Karpas-422 (cell line): ENCODE measurements around the gene ATP6V0E1. TPM values are rescaled to one million over a fixed set of nuclear protein-coding genes. Genes with fewer than 3 reads are reported as not detected.

Experiments
- DNase-seq: peaks from one replicate; pipeline ENCODE4 v3.0.0-alpha.2; 2015
- H2AFZ ChIP-seq: fragments of 200-600 bp; sonication (generic); 2 replicates; pipeline ENCODE4 v1.6.1; 2014; ENCODE audit warnings: antibody characterized with exemption, low read length, mixed read lengths
- H3K27ac ChIP-seq: fragments of 200-600 bp; sonication (generic); 2 replicates; pipeline ENCODE4 v1.5.1; 2014; ENCODE audit warnings: mild to moderate bottlenecking, low read length, moderate library complexity
- H3K27me3 ChIP-seq: fragments of 200-600 bp; sonication (generic); 2 replicates; pipeline ENCODE4 v1.6.1; 2014; ENCODE audit warnings: low read length, mixed read lengths
- H3K36me3 ChIP-seq: fragments of 200-600 bp; sonication (generic); 2 replicates; pipeline ENCODE4 v1.6.1; 2014; ENCODE audit warnings: low read length, mixed read lengths; ENCODE audit not compliant: insufficient read depth
- H3K4me1 ChIP-seq: fragments of 200-600 bp; sonication (generic); 2 replicates; pipeline ENCODE4 v1.6.1; 2014; ENCODE audit warnings: mild to moderate bottlenecking, low read length, mixed read lengths
- H3K4me2 ChIP-seq: fragments of 200-600 bp; sonication (generic); 2 replicates; pipeline ENCODE4 v1.6.1; 2014; ENCODE audit warnings: low read length, low read depth, mild to moderate bottlenecking; ENCODE audit not compliant: poor library complexity, severe bottlenecking
- H3K4me3 ChIP-seq: fragments of 200-600 bp; sonication (generic); 2 replicates; pipeline ENCODE4 v1.5.1; 2014; ENCODE audit warnings: mild to moderate bottlenecking, antibody characterized with exemption, low read length, mixed read lengths
- H3K79me2 ChIP-seq: fragments of 200-600 bp; sonication (generic); 2 replicates; pipeline ENCODE4 v1.6.1; 2014; ENCODE audit warnings: mild to moderate bottlenecking, low read length, mixed read lengths
- H3K9ac ChIP-seq: fragments of 200-600 bp; sonication (generic); 2 replicates; pipeline ENCODE4 v1.6.0; 2014; ENCODE audit warnings: low read length
- H3K9me2 ChIP-seq: fragments of 200-600 bp; sonication (generic), shearing (Covaris generic); replicated peaks from 2 replicates; pipeline ENCODE4 v1.6.0; 2014; ENCODE audit warnings: mild to moderate bottlenecking, low read length, moderate library complexity; ENCODE audit not compliant: insufficient read depth
- H3K9me3 ChIP-seq: fragments of 300-700, 200-600 bp; sonication (generic); 2 replicates; pipeline ENCODE4 v1.6.1; 2014; ENCODE audit warnings: low read length, mixed read lengths
- H4K20me1 ChIP-seq: fragments of 200-600 bp; sonication (generic); 2 replicates; pipeline ENCODE4 v1.6.1; 2014; ENCODE audit warnings: mild to moderate bottlenecking, antibody characterized with exemption, low read length, low read depth; ENCODE audit not compliant: insufficient read depth
- total RNA-seq: library from RNA; depleted of rRNA; stranded (reverse); fragments of >200 nt; shearing (Covaris generic); gene quantifications from 2 replicates; pipeline ENCODE4 v1.2.3, GENCODE V29; 2014; ENCODE audit warnings: low replicate concordance

The ATP6V0E1 gene
- total RNA-seq, 1 experiment from 2014 or later = 134 TPM

DNA sequence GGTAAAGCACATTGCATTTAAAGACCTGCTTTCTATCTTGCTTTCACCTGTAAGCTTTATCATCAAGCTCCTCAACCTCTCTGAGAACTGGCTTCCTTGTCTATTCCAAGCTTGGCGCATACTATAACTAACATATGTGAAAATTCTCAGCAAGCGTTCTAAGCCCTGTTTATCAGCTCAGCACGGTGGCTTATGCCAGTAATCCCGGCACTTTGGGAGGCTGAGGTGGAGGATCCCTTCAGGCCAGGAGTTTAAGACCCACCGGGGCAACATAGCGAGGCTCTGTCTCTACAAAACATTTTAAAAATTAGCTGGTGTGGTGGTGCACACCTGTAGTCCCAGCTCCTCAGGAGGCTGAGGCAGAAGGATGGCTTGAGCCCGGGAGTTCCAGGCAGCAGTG lies 1.6 kb upstream of the ATP6V0E1 start:
- H2AFZ ChIP-seq = no peak overlapping the region
- peaks cover 14% of the 10 kb centered on the region; the same call in 1 of the 2 replicates for H3K36me3 ChIP-seq
- H3K27ac ChIP-seq = no peak overlapping the region
- no peak overlapping the region for H3K4me2 ChIP-seq
- no peak for DNase-seq
- peaks cover 14% of the 10 kb centered on the region for H3K4me1 ChIP-seq
- H3K9ac ChIP-seq = no peak overlapping the region
- H3K79me2 ChIP-seq = peaks cover 32% of the 10 kb centered on the region
- H3K27me3 ChIP-seq = no peaks in the 10 kb centered on the region
- H3K4me3 ChIP-seq = no peak overlapping the region
- no peaks in the 10 kb centered on the region for H3K9me2 ChIP-seq
- no peaks in the 10 kb centered on the region for H3K9me3 ChIP-seq
- H4K20me1 ChIP-seq = 0 out of 2 replicates have a peak, but pooled peaks cover 5% of the 10 kb centered on the region

DNA sequence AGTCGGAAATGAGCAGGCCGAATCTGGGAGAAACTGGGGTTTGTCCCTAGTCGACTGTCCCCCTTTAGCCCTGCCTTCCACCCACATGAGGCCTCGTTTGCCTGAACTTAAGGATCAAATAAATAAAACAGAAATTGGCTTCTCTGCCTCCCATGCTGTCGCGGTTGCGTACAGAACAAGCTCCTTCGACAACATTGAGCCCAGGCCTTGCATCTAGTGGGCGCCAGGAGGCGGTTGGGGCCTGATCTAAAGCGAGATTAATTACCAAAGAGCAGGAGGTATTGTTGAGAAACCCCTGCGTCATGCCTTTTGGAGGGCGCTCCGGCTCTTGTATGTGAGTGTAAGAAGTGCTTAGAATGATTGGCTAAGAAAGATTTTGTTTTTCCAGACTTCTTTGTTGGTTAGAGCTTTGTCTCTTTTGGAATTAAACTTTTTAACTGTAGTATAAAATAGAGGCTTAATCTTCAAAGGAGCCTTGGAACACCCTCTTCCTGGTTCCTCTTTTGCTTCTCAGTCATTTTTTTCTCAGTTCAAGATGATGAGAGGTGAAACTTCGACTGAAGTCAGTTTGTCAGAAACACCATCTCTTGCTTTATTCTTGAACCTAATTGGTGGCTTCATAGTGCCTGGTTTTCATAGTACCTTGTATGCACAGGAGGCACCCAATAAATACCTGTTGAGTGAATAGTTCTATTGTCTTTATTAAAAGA lies 828 bp downstream of the ATP6V0E1 start:
- Histone ChIP-seq H3K79me2 (peaks cover 57% of the 10 kb centered on the region), H4K20me1 (0 out of 2 replicates have a peak, but pooled peaks cover 5% of the 10 kb centered on the region)

DNA sequence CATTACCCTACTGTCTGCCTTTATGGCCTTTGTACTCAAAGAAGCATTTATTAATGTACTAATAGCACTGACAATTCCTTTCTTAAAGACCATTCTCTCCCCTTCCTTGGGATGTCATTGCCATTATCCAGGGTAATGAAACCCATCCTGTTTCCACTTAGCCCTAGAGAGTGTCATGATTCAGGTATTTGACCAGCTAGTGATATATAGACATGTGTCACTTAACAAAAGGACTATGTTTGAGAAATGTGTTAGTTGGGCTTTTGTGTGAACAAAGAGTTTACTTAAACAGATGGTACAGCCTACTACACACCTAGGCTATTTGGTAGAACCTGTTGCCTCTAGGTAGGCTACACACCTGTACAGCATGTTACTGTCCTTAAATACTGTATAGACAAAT lies 2.0 kb downstream of the ATP6V0E1 start:
- Histone ChIP-seq H3K27me3 (no peaks in the 10 kb centered on the region), H3K27ac (no peak overlapping the region), H3K9me2 (no peaks in the 10 kb centered on the region), H3K4me3 (peak overlapping the region; percentile 93; the same call in 1 of the 2 replicates), H3K9me3 (no peaks in the 10 kb centered on the region), H3K9ac (no peak overlapping the region), H3K36me3 (peaks cover 20% of the 10 kb centered on the region; the same call in 1 of the 2 replicates), H3K79me2 (peaks cover 66% of the 10 kb centered on the region), H3K4me1 (peaks cover 14% of the 10 kb centered on the region), H2AFZ (no peak overlapping the region), H3K4me2 (peak overlapping the region; percentile 97), H4K20me1 (0 out of 2 replicates have a peak, but pooled peaks cover 5% of the 10 kb centered on the region)
- no peak for DNase-seq

More for the DNA sequence above, 828 bp downstream of the ATP6V0E1 start:
- Histone ChIP-seq H3K9me2 (no peaks in the 10 kb centered on the region), H3K4me2 (peak overlapping the region; percentile 97), H3K9me3 (no peaks in the 10 kb centered on the region), H3K27ac (peak overlapping the region; percentile 59), H3K4me3 (peak overlapping the region; percentile 93), H3K36me3 (peaks cover 20% of the 10 kb centered on the region; the same call in 1 of the 2 replicates), H3K4me1 (peaks cover 14% of the 10 kb centered on the region), H3K9ac (peak overlapping the region; percentile 91), H3K27me3 (no peaks in the 10 kb centered on the region), H2AFZ (no peak overlapping the region)
- DNase-seq = peak; percentile 91

DNA sequence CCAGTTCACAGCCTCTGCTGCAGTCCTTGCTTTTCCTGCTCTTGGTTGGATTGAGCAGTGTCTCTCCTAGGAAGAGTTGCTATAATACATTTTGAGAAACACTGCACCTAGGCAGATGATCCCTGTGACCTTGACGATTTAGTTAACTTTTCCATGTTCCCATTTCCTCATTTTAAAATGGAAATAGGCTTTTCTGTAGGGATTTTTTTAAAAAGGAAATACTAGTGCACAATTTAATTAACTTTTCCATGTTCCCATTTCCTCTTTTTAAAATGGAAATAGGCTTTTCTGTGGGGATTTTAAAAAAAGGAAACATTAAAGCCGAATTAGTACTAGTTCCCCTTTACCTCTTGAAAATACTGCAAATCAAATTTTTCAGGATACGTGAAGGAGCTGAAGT lies 4.7 kb downstream of the ATP6V0E1 start:
- no peak overlapping the region for H3K4me2 ChIP-seq
- H3K27ac ChIP-seq = no peak overlapping the region
- H3K9ac ChIP-seq = no peak overlapping the region
- no peak overlapping the region for H3K4me3 ChIP-seq
- no peaks in the 10 kb centered on the region for H3K9me2 ChIP-seq
- peaks cover 89% of the 10 kb centered on the region for H3K79me2 ChIP-seq
- no peak overlapping the region for H2AFZ ChIP-seq
- H3K27me3 ChIP-seq = no peaks in the 10 kb centered on the region
- H3K4me1 ChIP-seq = peaks cover 14% of the 10 kb centered on the region
- H4K20me1 ChIP-seq = 0 out of 2 replicates have a peak, but pooled peaks cover 12% of the 10 kb centered on the region
- DNase-seq = no peak
- H3K9me3 ChIP-seq = no peaks in the 10 kb centered on the region
- H3K36me3 ChIP-seq = peaks cover 23% of the 10 kb centered on the region

DNA sequence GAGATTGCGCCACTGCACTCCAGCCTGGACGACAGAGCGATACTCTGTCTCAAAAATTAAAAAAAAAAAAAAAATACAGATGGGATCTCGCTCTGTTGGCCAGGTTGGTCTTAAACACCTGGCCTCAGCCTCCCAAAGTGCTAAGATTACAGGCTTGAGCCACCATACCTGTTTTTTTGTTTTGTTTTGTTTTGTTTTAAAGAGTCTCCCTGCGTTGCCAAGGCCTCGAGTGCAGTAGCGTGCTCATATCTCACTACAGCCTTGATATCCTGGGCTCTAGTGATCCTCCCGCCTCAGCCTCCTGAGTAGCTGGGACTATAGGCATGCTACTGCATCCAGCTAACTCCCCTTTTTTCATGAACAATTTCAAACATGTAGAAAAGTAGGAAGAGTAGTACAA lies 7.2 kb downstream of the ATP6V0E1 start:
- no peak overlapping the region for H3K9ac ChIP-seq
- H3K36me3 ChIP-seq = peaks cover 33% of the 10 kb centered on the region
- H3K4me2 ChIP-seq = no peak overlapping the region
- no peak overlapping the region for H3K27ac ChIP-seq
- no peak overlapping the region for H2AFZ ChIP-seq
- H3K9me3 ChIP-seq = no peaks in the 10 kb centered on the region
- peaks cover 92% of the 10 kb centered on the region for H3K79me2 ChIP-seq
- no peaks in the 10 kb centered on the region for H3K4me1 ChIP-seq
- H3K27me3 ChIP-seq = no peaks in the 10 kb centered on the region
- H4K20me1 ChIP-seq = 0 out of 2 replicates have a peak, but pooled peaks cover 9% of the 10 kb centered on the region
- no peaks in the 10 kb centered on the region for H3K9me2 ChIP-seq
- DNase-seq = no peak
- H3K4me3 ChIP-seq = no peak overlapping the region

DNA sequence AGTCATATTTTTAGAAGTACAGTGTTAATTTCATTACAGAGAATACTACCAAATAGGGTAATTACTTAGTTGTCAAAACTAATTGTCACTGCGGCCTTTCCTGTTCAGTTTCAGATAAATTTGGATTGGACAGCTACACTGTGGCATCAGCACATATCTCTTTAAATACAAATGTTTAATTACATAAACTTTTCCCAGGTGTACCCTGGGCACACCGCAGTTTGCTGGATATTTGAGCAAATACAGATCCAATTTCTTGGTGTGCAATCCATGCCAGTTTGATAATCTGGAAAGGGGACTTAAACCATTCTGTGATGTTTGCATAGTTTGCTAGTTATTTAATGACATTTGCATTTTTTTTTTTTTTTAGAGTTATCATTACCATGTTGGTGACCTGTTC lies 10.8 kb downstream of the ATP6V0E1 start:
- H3K9me2 ChIP-seq = no peaks in the 10 kb centered on the region
- 0 out of 2 replicates have a peak, but pooled peaks cover 12% of the 10 kb centered on the region for H4K20me1 ChIP-seq
- H3K4me2 ChIP-seq = no peak overlapping the region
- no peaks in the 10 kb centered on the region for H3K27me3 ChIP-seq
- H3K4me3 ChIP-seq = no peak overlapping the region
- peaks cover 88% of the 10 kb centered on the region for H3K79me2 ChIP-seq
- H3K4me1 ChIP-seq = no peaks in the 10 kb centered on the region
- DNase-seq = no peak
- H2AFZ ChIP-seq = no peak overlapping the region
- H3K27ac ChIP-seq = no peak overlapping the region
- H3K36me3 ChIP-seq = peaks cover 22% of the 10 kb centered on the region
- H3K9ac ChIP-seq = no peak overlapping the region
- H3K9me3 ChIP-seq = no peaks in the 10 kb centered on the region

DNA sequence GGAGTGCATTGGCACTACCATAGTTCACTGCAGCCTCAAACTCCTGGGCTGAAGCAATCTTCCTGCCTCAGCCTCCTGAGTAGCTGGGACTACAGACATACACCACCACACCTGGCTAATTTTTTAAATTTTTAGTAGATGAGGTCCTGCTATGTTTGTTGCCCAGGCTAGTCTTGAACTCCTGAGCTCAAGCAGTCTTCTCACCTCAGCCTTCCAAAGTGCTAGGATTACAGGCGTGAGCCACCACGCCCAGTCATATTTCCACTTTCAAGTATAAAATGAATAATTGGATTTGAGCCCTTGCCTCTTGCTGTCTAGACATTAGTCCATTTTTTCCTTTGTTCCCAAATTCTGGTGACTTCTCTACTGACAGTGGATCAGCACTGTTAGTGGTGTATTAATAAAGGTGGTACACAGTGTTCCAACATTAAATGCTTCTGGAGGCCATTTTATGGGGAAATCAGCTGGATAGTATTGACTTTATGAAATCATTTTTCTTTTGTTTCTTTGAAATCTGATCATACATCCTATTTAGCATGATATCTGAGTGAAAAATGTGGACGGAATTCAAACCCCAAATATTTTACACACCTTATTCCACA lies 15.9 kb downstream of the ATP6V0E1 start:
- H4K20me1 ChIP-seq = peaks cover 17% of the 10 kb centered on the region
- H3K9me2 ChIP-seq = no peaks in the 10 kb centered on the region
- no peak overlapping the region for H2AFZ ChIP-seq
- H3K27me3 ChIP-seq = no peaks in the 10 kb centered on the region
- H3K9ac ChIP-seq = no peak overlapping the region
- H3K4me1 ChIP-seq = peaks cover 26% of the 10 kb centered on the region
- no peaks in the 10 kb centered on the region for H3K9me3 ChIP-seq
- H3K4me3 ChIP-seq = no peak overlapping the region
- H3K79me2 ChIP-seq = peaks cover 96% of the 10 kb centered on the region
- H3K4me2 ChIP-seq = no peak overlapping the region
- H3K27ac ChIP-seq = no peak overlapping the region
- peaks cover 16% of the 10 kb centered on the region for H3K36me3 ChIP-seq
- DNase-seq = no peak

DNA sequence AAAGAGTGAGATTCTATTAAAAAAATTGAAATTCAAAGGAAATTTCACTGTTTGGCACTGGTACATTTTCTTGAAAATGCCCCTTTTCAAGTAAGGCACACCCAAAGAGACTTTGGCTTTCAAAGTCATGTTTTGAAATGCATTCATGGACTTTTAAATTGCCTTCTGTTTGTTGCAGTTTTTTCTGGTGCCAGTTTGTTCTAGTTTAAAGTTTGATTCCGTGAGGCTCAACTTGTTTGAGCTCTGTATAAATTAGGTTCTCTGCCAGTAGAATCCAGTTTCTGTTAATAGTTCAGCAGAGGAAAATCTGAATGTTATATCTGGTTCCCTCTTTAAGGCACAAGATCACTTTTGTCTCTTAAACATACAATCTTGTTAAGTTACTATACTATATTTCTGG lies 16.4 kb downstream of the ATP6V0E1 start:
- peaks cover 96% of the 10 kb centered on the region for H3K79me2 ChIP-seq
- H2AFZ ChIP-seq = no peak overlapping the region
- H3K9me3 ChIP-seq = no peaks in the 10 kb centered on the region
- peaks cover 21% of the 10 kb centered on the region for H4K20me1 ChIP-seq
- no peak overlapping the region for H3K27ac ChIP-seq
- no peaks in the 10 kb centered on the region for H3K9me2 ChIP-seq
- peaks cover 11% of the 10 kb centered on the region for H3K36me3 ChIP-seq
- H3K4me1 ChIP-seq = peaks cover 27% of the 10 kb centered on the region
- H3K4me2 ChIP-seq = no peak overlapping the region
- no peak overlapping the region for H3K4me3 ChIP-seq
- no peak overlapping the region for H3K9ac ChIP-seq
- no peaks in the 10 kb centered on the region for H3K27me3 ChIP-seq
- no peak for DNase-seq
